ENCODE data around the gene OPN5.

Gene OPN5, protein sequence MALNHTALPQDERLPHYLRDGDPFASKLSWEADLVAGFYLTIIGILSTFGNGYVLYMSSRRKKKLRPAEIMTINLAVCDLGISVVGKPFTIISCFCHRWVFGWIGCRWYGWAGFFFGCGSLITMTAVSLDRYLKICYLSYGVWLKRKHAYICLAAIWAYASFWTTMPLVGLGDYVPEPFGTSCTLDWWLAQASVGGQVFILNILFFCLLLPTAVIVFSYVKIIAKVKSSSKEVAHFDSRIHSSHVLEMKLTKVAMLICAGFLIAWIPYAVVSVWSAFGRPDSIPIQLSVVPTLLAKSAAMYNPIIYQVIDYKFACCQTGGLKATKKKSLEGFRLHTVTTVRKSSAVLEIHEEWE

DNA sequence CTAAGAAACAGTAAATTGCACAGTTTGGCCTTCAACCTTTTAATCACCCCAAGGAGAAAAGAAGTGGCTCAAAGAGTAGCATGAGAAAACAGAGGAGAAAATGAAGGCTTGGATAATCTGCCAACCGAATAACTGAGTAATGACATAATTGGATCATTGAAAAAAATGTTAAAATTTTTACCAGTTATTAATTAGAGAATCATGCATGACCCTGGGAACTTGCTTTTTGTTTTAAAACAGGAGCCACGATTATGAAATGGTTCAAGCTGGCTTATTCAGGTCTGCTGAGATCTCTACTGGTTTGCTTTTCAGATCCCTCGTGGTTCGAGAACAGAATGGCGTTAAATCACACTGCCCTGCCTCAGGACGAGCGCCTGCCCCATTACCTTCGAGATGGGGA lies at the start of gene OPN5:
TSS of gene OPN5 (plus strand) at position 301 of the 400 bp plus-strand sequence. CDS start at position 336, 35 bp downstream.
- no peak for TF ChIP-seq RARB (CRISPR knock-in tag; IDR thresholded peaks at IDR 0.05)
- TF ChIP-seq, protein P1, sequence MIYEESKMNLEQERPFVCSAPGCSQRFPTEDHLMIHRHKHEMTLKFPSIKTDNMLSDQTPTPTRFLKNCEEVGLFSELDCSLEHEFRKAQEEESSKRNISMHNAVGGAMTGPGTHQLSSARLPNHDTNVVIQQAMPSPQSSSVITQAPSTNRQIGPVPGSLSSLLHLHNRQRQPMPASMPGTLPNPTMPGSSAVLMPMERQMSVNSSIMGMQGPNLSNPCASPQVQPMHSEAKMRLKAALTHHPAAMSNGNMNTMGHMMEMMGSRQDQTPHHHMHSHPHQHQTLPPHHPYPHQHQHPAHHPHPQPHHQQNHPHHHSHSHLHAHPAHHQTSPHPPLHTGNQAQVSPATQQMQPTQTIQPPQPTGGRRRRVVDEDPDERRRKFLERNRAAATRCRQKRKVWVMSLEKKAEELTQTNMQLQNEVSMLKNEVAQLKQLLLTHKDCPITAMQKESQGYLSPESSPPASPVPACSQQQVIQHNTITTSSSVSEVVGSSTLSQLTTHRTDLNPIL (CRISPR knock-in tag; IDR thresholded peaks at IDR 0.05; ENCODE audit: low read depth): no peak
- no peak for ATAC-seq

DNA sequence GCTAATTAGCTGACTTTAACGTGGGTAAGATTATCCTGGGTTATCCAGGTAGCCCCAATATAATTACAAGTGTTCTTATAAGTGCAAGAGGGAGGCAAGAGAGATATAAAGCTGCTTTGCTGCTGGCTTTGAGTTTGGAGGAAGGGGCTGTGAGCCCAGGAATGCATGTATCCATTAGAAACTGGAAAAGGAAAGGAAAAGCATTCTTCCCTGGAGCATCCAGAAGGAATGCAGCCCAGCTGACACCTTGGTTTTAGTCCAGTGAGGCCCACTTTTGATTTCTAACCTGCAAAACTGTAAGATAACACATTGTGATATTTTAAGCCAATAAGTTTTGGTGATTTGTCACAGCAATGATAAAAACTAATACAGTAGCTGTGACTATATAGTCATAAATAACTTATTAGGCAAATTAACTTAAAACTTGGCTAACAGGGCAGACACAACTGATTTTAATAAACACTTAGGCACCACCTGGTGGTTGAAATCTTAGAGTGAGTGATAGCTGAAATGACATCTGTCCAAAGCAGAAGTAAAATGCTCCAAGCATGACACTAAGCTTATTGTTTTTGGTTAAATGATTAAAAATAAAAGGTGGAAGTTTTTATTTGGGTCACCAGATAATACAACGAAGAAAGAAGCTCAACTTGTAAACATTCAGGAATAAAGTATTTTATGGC lies 47.8 kb upstream of the OPN5 start:
- TF ChIP-seq ZFP3 (CRISPR knock-in tag; IDR thresholded peaks at IDR 0.05): no peak
- no peak for TF ChIP-seq TOX (CRISPR knock-in tag; IDR thresholded peaks at IDR 0.05; ENCODE audit: borderline replicate concordance)
- no peak for TF ChIP-seq RARB (CRISPR knock-in tag; IDR thresholded peaks at IDR 0.05)
- TF ChIP-seq GLIS3 (CRISPR knock-in tag; IDR thresholded peaks at IDR 0.05): no peak
- no peak for TF ChIP-seq ZNF70 (CRISPR knock-in tag; IDR thresholded peaks at IDR 0.05)
- TF ChIP-seq, protein P1 (CRISPR knock-in tag; IDR thresholded peaks at IDR 0.05; ENCODE audit: low read depth): no peak
- TF ChIP-seq, protein P2, sequence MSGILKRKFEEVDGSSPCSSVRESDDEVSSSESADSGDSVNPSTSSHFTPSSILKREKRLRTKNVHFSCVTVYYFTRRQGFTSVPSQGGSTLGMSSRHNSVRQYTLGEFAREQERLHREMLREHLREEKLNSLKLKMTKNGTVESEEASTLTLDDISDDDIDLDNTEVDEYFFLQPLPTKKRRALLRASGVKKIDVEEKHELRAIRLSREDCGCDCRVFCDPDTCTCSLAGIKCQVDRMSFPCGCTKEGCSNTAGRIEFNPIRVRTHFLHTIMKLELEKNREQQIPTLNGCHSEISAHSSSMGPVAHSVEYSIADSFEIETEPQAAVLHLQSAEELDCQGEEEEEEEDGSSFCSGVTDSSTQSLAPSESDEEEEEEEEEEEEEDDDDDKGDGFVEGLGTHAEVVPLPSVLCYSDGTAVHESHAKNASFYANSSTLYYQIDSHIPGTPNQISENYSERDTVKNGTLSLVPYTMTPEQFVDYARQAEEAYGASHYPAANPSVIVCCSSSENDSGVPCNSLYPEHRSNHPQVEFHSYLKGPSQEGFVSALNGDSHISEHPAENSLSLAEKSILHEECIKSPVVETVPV (CRISPR knock-in tag; IDR thresholded peaks at IDR 0.05): no peak
- TF ChIP-seq BACH2 (CRISPR knock-in tag; IDR thresholded peaks at IDR 0.05; ENCODE audit: borderline replicate concordance): no peak
- TF ChIP-seq, protein P3, sequence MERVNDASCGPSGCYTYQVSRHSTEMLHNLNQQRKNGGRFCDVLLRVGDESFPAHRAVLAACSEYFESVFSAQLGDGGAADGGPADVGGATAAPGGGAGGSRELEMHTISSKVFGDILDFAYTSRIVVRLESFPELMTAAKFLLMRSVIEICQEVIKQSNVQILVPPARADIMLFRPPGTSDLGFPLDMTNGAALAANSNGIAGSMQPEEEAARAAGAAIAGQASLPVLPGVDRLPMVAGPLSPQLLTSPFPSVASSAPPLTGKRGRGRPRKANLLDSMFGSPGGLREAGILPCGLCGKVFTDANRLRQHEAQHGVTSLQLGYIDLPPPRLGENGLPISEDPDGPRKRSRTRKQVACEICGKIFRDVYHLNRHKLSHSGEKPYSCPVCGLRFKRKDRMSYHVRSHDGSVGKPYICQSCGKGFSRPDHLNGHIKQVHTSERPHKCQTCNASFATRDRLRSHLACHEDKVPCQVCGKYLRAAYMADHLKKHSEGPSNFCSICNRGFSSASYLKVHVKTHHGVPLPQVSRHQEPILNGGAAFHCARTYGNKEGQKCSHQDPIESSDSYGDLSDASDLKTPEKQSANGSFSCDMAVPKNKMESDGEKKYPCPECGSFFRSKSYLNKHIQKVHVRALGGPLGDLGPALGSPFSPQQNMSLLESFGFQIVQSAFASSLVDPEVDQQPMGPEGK (CRISPR knock-in tag; IDR thresholded peaks at IDR 0.05; ENCODE audit: borderline replicate concordance): no peak
- no peak for TF ChIP-seq ZNF565 (CRISPR knock-in tag; conservative IDR thresholded peaks at IDR 0.05; ENCODE audit: low read depth)
- TF ChIP-seq ARNTL (CRISPR knock-in tag; IDR thresholded peaks at IDR 0.05; ENCODE audit: borderline replicate concordance, low read depth): no peak
- TF ChIP-seq OSR1 (CRISPR knock-in tag; IDR thresholded peaks at IDR 0.05): no peak
- TF ChIP-seq TCF4 (CRISPR knock-in tag; IDR thresholded peaks at IDR 0.05; ENCODE audit: borderline replicate concordance): no peak
- no peak for TF ChIP-seq ESRRG (CRISPR knock-in tag; IDR thresholded peaks at IDR 0.05)
- TF ChIP-seq CSDC2 (CRISPR knock-in tag; IDR thresholded peaks at IDR 0.05): no peak
- no peak for ATAC-seq

DNA sequence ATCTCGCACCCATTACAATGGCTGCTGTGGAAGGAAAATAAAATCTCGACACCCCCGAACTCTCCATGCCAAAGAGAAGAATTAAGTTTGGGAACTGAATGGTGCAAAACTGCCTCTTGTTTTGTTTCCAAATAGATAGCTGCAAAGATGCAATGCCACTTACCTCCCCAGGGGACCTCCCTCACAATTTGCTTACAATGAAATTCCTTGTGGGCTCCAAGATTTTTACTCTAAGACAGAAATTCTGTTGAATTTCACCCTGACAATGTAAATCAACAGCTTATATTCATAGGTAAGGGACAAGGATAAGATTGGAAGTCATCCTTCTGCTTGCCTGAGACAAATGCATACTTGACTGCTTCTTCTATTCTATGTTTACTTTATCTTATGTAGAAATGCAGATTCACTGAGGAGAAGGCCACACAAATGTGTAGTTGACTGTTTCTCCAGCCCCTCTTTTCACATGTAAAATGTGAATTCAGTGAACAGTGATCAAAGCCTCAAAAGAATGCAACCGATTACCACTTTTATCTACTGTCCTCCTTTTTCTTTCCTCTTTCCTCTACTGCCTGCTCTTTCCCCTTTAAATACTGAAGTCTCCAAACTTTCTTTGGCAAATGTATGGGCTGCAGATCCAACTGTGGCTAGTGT lies 46.9 kb upstream of the OPN5 start:
- no peak for ATAC-seq
- TF ChIP-seq ZNF565 (CRISPR knock-in tag; conservative IDR thresholded peaks at IDR 0.05; ENCODE audit: low read depth) (no peak), ISL1 (CRISPR knock-in tag; IDR thresholded peaks at IDR 0.05) (no peak), ZNF70 (CRISPR knock-in tag; IDR thresholded peaks at IDR 0.05) (no peak), SNAI2 (CRISPR knock-in tag; IDR thresholded peaks at IDR 0.05) (no peak), ZFP3 (CRISPR knock-in tag; IDR thresholded peaks at IDR 0.05) (no peak), RARB (CRISPR knock-in tag; IDR thresholded peaks at IDR 0.05) (no peak)
- TF ChIP-seq, protein P2 (CRISPR knock-in tag; IDR thresholded peaks at IDR 0.05): no peak
- TF ChIP-seq, protein P3 (CRISPR knock-in tag; IDR thresholded peaks at IDR 0.05; ENCODE audit: borderline replicate concordance): no peak
- TF ChIP-seq, protein P1 (CRISPR knock-in tag; IDR thresholded peaks at IDR 0.05; ENCODE audit: low read depth): no peak
- TF ChIP-seq, protein P4, sequence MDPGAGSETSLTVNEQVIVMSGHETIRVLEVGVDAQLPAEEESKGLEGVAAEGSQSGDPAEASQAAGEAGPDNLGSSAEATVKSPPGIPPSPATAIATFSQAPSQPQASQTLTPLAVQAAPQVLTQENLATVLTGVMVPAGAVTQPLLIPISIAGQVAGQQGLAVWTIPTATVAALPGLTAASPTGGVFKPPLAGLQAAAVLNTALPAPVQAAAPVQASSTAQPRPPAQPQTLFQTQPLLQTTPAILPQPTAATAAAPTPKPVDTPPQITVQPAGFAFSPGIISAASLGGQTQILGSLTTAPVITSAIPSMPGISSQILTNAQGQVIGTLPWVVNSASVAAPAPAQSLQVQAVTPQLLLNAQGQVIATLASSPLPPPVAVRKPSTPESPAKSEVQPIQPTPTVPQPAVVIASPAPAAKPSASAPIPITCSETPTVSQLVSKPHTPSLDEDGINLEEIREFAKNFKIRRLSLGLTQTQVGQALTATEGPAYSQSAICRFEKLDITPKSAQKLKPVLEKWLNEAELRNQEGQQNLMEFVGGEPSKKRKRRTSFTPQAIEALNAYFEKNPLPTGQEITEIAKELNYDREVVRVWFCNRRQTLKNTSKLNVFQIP (CRISPR knock-in tag; IDR thresholded peaks at IDR 0.05; ENCODE audit: borderline replicate concordance, low read depth): no peak

Measured in SK-N-SH treated with all-trans-retinoic acid at 6 μM for 48 hours (cell line).